T-cell (primary cell): ENCODE data around the gene CLTCL1. TPM values are rescaled to one million over a fixed set of nuclear protein-coding genes. Genes with fewer than 3 reads are reported as not detected.
A peak's percentile ranks its signal among the peaks of the same experiment; 100 is the strongest.

Experiments
- ATAC-seq, 4 experiments: fragments of 200-7000 bp in 3 of 4; fragments of 150-1000 bp in 1 of 4; cut with Tn5 transposase; replicated peaks in 1 of 4; 1 replicate in 3 of 4; 2 replicates in 1 of 4; pipeline ENCODE4 v1.10.0; 2021; ENCODE audit warnings: moderate library complexity in 3 of 4, mild to moderate bottlenecking in 2 of 4, moderate number of reproducible peaks in 1 of 4
- CTCF ChIA-PET, 2 donors: fragments of 300-600 bp; sonication (Branson Sonifier 250); formaldehyde crosslinking; loops; one replicate each; lab custom pipeline; 2022; ENCODE audit warnings: antibody characterized with exemption in 2 of 2; lab: Charles Lee
- POLR2A ChIA-PET, 2 donors: fragments of 300-600 bp; sonication (Branson Sonifier 250); formaldehyde crosslinking; loops; one replicate each; lab custom pipeline; 2022; ENCODE audit warnings: antibody characterized with exemption in 2 of 2; lab: Charles Lee
- DNase-seq, 35 experiments: peaks; one replicate each; pipeline versions ENCODE4 v3.0.0 to v3.0.0-alpha.2; 2013 to 2023
- H3K27ac ChIP-seq: one replicate; pipeline ENCODE4 v1.5.1; 2013; ENCODE audit warnings: low read length
- H3K27me3 ChIP-seq, 2 experiments: replicated peaks in 1 of 2; 1 replicate in 1 of 2; 2 replicates in 1 of 2; pipeline versions ENCODE4 v1.6.1 to v1.7.0; 2013; ENCODE audit warnings: low read length in 1 of 2, mixed read lengths in 1 of 2; ENCODE audit not compliant: control insufficient read depth in 2 of 2, insufficient read depth in 2 of 2; ENCODE audit errors: extremely low read depth in 1 of 2
- H3K36me3 ChIP-seq, 2 donors: 1 replicate in 1 of 2; 2 replicates in 1 of 2; pipeline versions ENCODE4 v1.6.1 to v1.7.0; 2013; ENCODE audit warnings: low read length in 1 of 2; ENCODE audit not compliant: control insufficient read depth in 2 of 2, insufficient read depth in 1 of 2; ENCODE audit errors: extremely low read depth in 1 of 2
- H3K4me1 ChIP-seq, 2 experiments: 1 replicate in 1 of 2; 2 replicates in 1 of 2; pipeline versions ENCODE4 v1.6.1 to v1.7.0; 2013; ENCODE audit warnings: low read length in 2 of 2, mixed read lengths in 1 of 2; ENCODE audit not compliant: insufficient read depth in 2 of 2, control insufficient read depth in 1 of 2; ENCODE audit errors: extremely low read depth in 1 of 2
- H3K4me3 ChIP-seq, 2 donors: 1 replicate in 1 of 2; 2 replicates in 1 of 2; pipeline versions ENCODE4 v1.5.1 to v1.7.0; 2013; ENCODE audit warnings: mild to moderate bottlenecking in 2 of 2, low read length in 1 of 2, moderate library complexity in 1 of 2; ENCODE audit not compliant: control insufficient read depth in 1 of 2; ENCODE audit errors: extremely low read depth in 1 of 2
- H3K9me3 ChIP-seq: 2 replicates; pipeline ENCODE4 v1.7.0; 2013
- H3K27ac Mint-ChIP-seq, 2 donors: one replicate each; pipeline ENCODE4 v1.8.0; 2020 to 2021; ENCODE audit warnings: mild to moderate bottlenecking in 2 of 2, mixed read lengths in 2 of 2
- H3K27me3 Mint-ChIP-seq, 2 donors: one replicate each; pipeline ENCODE4 v1.8.0; 2021 to 2022; ENCODE audit warnings: mixed read lengths in 2 of 2
- H3K36me3 Mint-ChIP-seq: one replicate; pipeline ENCODE4 v1.8.0; 2021; ENCODE audit warnings: mixed read lengths
- H3K4me1 Mint-ChIP-seq, 3 donors: one replicate each; pipeline ENCODE4 v1.8.0; 2020 to 2022; ENCODE audit warnings: mixed read lengths in 3 of 3, mild to moderate bottlenecking in 1 of 3
- H3K4me3 Mint-ChIP-seq, 3 donors: one replicate each; pipeline ENCODE4 v1.8.0; 2020 to 2022; ENCODE audit warnings: mild to moderate bottlenecking in 3 of 3, mixed read lengths in 3 of 3, moderate library complexity in 3 of 3
- H3K9me3 Mint-ChIP-seq, 3 donors: one replicate each; pipeline ENCODE4 v1.8.0; 2020 to 2022; ENCODE audit warnings: mixed read lengths in 3 of 3
- WGBS: methylation state at CpG from one replicate; pipeline ENCODE4 v1.1.5; 2013; ENCODE audit warnings: missing lambda C conversion rate; ENCODE audit not compliant: insufficient coverage; 5-methylcytosine and 5-hydroxymethylcytosine counted together
- total RNA-seq, 35 experiments: library from RNA in 6 of 35; stranded (reverse) in 6 of 35; fragments of 120-200 nt in 1 of 35; gene quantifications; one replicate each; pipeline versions ENCODE4 v1.2.1 to v1.2.4 and lab custom pipeline; 2013 to 2026

CLTCL1 gene
- total RNA-seq, 5 donors from 2014 or later (not counting 1 experiment from before 2014, with no cell fraction given), result 0.63 to 3.9 (median 1.6) TPM

- Histone ChIP-seq H3K9me3 (no peaks in the 10 kb centered on the region), H3K36me3 (no peaks in the 10 kb centered on the region), H3K27ac (no peak overlapping the region), H3K4me3 (no peak overlapping the region), H3K27me3 (peaks cover 0 to 24% of the 10 kb centered on the region in 2 experiments), H3K4me1 (peaks cover 5 to 15% of the 10 kb centered on the region in 2 experiments)
- no peak for DNase-seq
- Mint-ChIP-seq H3K27me3 (peaks cover 3% of the 10 kb centered on the region in 2 donors), H3K36me3 (no peaks in the 10 kb centered on the region), H3K4me3 (no peak overlapping the region), H3K4me1 (peaks cover 10 to 14% (median 11%) of the 10 kb centered on the region in 3 donors), H3K27ac (no peak overlapping the region), H3K9me3 (no peaks in the 10 kb centered on the region)
- ATAC-seq, result no peak
- CTCF ChIA-PET, result interaction anchor here in 1 of 2 donors (0.6 kb wide), 1 partner anchor 182 kb away, joined by 4 read pairs; no protein-coding TSS in a partner anchor
- POLR2A ChIA-PET, result interaction anchor here in 1 of 2 donors (0.6 kb wide), 1 partner anchor 156 kb away, joined by 3 read pairs; no protein-coding TSS in a partner anchor
Observed at GRCh38 chr22:19295733-19296132, 4.2 kb upstream of the CLTCL1 start.

DNA sequence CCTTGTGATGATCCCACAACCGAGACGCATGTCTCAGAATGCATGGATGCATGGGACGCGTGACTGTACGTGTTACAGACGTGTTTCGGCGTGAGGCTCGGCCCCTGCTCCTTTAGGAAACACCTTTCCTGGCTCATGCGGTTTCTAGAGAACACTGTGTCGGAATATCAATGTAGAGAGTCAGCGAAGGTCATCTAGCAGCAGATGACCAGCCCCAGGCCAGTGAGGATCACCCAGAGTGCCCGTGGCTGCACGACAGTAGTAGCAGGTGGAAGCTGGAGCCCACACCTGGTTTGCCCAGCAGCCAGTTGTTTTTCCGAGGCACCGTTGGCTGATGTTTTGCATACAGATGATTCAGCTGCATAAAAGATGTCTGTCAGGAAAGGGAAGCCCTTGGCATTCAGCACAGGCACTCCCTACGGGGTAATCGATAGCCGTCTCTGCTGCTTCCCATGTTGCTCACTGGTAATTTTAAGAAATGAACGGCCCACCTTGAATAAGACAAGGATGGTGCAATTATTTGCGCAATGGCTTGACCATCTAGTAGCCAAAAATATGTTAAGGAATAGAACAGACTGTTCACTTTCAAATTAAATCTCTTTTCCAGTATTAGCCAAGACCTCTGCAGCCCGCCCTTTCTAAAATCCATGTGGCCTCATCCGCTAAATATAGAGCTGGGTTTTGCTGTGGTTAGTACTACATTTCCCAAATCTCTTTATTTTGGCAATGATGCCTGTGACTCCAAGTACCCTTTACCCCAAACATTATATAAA lies 1.1 kb upstream of the CLTCL1 start:
- Histone ChIP-seq H3K4me3 (peak overlapping the region; percentile 68 to 84), H3K27me3 (peaks cover 0 to 25% of the 10 kb centered on the region in 2 experiments), H3K27ac (no peak overlapping the region), H3K36me3 (no peaks in the 10 kb centered on the region), H3K9me3 (no peaks in the 10 kb centered on the region), H3K4me1 (peaks cover 5 to 19% of the 10 kb centered on the region in 2 experiments)
- DNase-seq (no peak), ATAC-seq (no peak)
- CTCF ChIA-PET, result no interaction called here
- POLR2A ChIA-PET, result interaction anchor here in 1 of 2 donors (0.6 kb wide), 1 partner anchor 910 kb away, joined by 3 read pairs; no protein-coding TSS in a partner anchor
- peaks cover 12 to 24% of the 10 kb centered on the region in 2 donors for H3K27me3 Mint-ChIP-seq
- H3K27ac Mint-ChIP-seq, result peak overlapping the region in 1 of 2 donors; percentile 58
- 66% methylated on average over 19 of the region's 23 CpGs for WGBS
- H3K9me3 Mint-ChIP-seq, result no peaks in the 10 kb centered on the region
- no peaks in the 10 kb centered on the region for H3K36me3 Mint-ChIP-seq
- peak overlapping the region; percentile 83 to 89 (median 85) for H3K4me3 Mint-ChIP-seq
- peaks cover 14 to 27% (median 23%) of the 10 kb centered on the region in 3 donors for H3K4me1 Mint-ChIP-seq

DNA sequence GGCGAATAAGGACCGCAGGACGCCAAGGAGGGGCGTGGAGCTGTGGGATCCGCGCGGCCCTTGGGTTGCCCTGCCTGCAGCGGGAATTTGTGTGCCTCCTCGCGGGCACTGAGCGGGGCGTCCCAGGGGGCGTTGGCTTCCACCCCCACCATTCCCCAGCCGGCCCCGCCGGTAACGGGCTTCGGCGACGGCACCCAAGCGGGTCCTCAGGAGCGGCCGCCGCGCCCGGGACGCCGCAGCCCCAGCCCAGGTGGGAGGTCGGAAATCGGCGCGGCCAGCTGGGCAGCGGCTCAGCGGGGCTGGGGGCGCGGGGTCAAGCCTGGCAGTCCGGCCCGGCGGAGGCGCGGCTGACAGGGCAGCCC lies 320 bp downstream of the CLTCL1 start:
- Mint-ChIP-seq H3K4me1 (peaks cover 14 to 27% (median 23%) of the 10 kb centered on the region in 3 donors), H3K36me3 (no peaks in the 10 kb centered on the region), H3K27ac (no peak overlapping the region), H3K27me3 (peaks cover 19 to 30% of the 10 kb centered on the region in 2 donors), H3K9me3 (no peaks in the 10 kb centered on the region), H3K4me3 (peak overlapping the region; percentile 78 to 86 (median 82))
- H3K27me3 ChIP-seq, result peaks cover 0 to 21% of the 10 kb centered on the region in 2 experiments
- ATAC-seq (peak; percentile 42 to 53 (median 46)), DNase-seq (peak in 16 of 35 experiments; percentile 1 to 39 (median 12))
- ChIA-PET CTCF (interaction anchor here in 1 of 2 donors (0.6 kb wide), 1 partner anchor 41 kb away, joined by 3 read pairs; no protein-coding TSS in a partner anchor), POLR2A (interaction anchor here in 1 of 2 donors (0.6 kb wide), 1 partner anchor 14 kb away, joined by 12 read pairs; no protein-coding TSS in a partner anchor)
- no peaks in the 10 kb centered on the region for H3K9me3 ChIP-seq
- under 1% methylated on average over 41 of the region's 41 CpGs for WGBS
- peaks cover 5 to 19% of the 10 kb centered on the region in 2 experiments for H3K4me1 ChIP-seq
- no peaks in the 10 kb centered on the region for H3K36me3 ChIP-seq
- no peak overlapping the region for H3K27ac ChIP-seq
- peak overlapping the region; percentile 50 to 58 for H3K4me3 ChIP-seq

GRCh38 chr22:19290400-19291217 lies 910 bp downstream of the CLTCL1 start:
- Mint-ChIP-seq H3K4me1 (peaks cover 14 to 27% (median 23%) of the 10 kb centered on the region in 3 donors), H3K27ac (no peak overlapping the region), H3K27me3 (peaks cover 15 to 30% of the 10 kb centered on the region in 2 donors), H3K4me3 (peak overlapping the region; percentile 78 to 86 (median 82)), H3K9me3 (no peaks in the 10 kb centered on the region), H3K36me3 (no peaks in the 10 kb centered on the region)
- ATAC-seq (peak in 2 of 4 experiments; percentile 3 to 17), DNase-seq (peak in 4 of 35 experiments; percentile 1 to 19 (median 6))
- Histone ChIP-seq H3K27me3 (peaks cover 0 to 21% of the 10 kb centered on the region in 2 experiments), H3K27ac (no peak overlapping the region), H3K4me1 (peaks cover 5 to 19% of the 10 kb centered on the region in 2 experiments), H3K9me3 (no peaks in the 10 kb centered on the region), H3K4me3 (peak overlapping the region; percentile 50 to 58), H3K36me3 (no peaks in the 10 kb centered on the region)
- ChIA-PET POLR2A (no interaction called here), CTCF (no interaction called here)
- WGBS, result 17% methylated on average over 24 of the region's 27 CpGs

DNA sequence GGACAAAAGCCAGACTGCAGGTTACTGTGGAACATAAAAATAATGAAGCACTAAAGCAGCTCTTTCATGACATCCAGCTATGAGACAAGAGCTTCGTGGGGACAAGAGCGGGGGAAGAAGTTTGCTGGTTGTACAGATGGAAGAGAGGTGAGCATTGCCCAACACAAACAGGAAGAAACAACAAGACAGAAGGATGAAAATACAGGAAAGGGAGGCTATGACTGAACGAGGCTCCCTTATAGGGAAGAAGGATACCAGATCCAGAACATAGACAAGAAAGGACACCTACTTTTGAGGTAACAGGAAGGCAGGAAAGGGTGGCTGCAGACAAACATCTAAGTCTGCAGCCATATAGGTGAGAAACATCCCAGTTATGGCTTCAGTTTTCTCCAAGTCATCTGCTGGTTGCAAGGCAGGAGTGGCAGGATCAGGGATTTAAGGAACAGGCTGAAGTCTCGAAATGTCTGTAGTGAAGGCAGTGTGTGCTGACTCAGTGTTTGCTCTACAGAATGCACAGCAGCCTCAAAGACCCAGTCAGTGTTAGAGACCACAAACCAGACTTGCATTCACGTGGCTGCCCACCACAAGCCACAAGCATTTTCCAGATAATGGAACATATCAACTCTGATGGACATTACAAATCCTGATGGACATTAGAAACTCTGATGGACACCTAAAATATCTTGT lies 1.9 kb downstream of the CLTCL1 start:
- peak overlapping the region in 1 of 3 donors; percentile 78 for H3K4me3 Mint-ChIP-seq
- ChIA-PET CTCF (no interaction called here), POLR2A (no interaction called here)
- DNase-seq (peak in 1 of 35 experiments; percentile 33), ATAC-seq (no peak)
- H3K4me3 ChIP-seq, result no peak overlapping the region
- peaks cover 5 to 19% of the 10 kb centered on the region in 2 experiments for H3K4me1 ChIP-seq
- H3K27me3 ChIP-seq, result peaks cover 0 to 19% of the 10 kb centered on the region in 2 experiments
- peaks cover 15 to 30% of the 10 kb centered on the region in 2 donors for H3K27me3 Mint-ChIP-seq
- 0% methylated on average over 1 of the region's 5 CpGs for WGBS
- no peak overlapping the region for H3K27ac ChIP-seq
- no peak overlapping the region for H3K27ac Mint-ChIP-seq
- no peaks in the 10 kb centered on the region for H3K36me3 Mint-ChIP-seq
- no peaks in the 10 kb centered on the region for H3K9me3 Mint-ChIP-seq
- peaks cover 14 to 27% (median 23%) of the 10 kb centered on the region in 3 donors for H3K4me1 Mint-ChIP-seq
- no peaks in the 10 kb centered on the region for H3K36me3 ChIP-seq
- H3K9me3 ChIP-seq, result no peaks in the 10 kb centered on the region
